ENCODE data around the gene GATC. TPM values are rescaled to one million over a fixed set of nuclear protein-coding genes. Genes with fewer than 3 reads are reported as not detected.

GATC gene
- total RNA-seq, 1 donor from 2014 or later, result 35.2 TPM

DNA sequence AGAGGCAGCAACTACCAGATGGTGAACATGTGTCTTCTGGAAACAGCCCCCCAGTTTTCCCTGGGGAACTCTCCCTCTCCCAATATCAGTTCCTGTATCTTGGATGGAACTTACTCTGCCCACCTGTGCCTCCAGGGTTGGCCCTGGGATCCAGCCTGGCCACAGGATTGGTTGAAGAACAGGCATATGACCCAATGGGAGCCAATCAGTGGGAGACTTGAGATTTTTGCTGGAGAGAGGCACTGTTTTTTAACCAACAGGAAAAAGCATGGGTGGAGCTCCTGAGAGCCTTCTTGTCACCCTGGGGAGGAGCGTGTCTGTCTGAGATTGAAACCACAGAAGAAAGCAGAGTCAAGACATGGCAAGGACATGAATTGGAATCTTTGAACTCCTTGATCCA, 42.0 kb upstream of the GATC start:
- intact Hi-C loops (cut with micrococcal nuclease), result no loop called here
- DNase-seq, result no peak
- ChIA-PET POLR2A (interaction anchor here (0.6 kb wide), 1 partner anchor 20 kb away, joined by 13 read pairs; no protein-coding TSS in a partner anchor), CTCF (no interaction called here)
- no peak for ATAC-seq (ENCODE audit: low read depth)
- H3K36me3 Mint-ChIP-seq (ENCODE audit: low read depth), result no peaks in the 10 kb centered on the region
- H3K4me1 Mint-ChIP-seq, result no peaks in the 10 kb centered on the region
- H3K27me3 Mint-ChIP-seq, result peaks cover 23% of the 10 kb centered on the region
- no peak overlapping the region for H3K27ac Mint-ChIP-seq
- TF ChIP-seq, protein P1, sequence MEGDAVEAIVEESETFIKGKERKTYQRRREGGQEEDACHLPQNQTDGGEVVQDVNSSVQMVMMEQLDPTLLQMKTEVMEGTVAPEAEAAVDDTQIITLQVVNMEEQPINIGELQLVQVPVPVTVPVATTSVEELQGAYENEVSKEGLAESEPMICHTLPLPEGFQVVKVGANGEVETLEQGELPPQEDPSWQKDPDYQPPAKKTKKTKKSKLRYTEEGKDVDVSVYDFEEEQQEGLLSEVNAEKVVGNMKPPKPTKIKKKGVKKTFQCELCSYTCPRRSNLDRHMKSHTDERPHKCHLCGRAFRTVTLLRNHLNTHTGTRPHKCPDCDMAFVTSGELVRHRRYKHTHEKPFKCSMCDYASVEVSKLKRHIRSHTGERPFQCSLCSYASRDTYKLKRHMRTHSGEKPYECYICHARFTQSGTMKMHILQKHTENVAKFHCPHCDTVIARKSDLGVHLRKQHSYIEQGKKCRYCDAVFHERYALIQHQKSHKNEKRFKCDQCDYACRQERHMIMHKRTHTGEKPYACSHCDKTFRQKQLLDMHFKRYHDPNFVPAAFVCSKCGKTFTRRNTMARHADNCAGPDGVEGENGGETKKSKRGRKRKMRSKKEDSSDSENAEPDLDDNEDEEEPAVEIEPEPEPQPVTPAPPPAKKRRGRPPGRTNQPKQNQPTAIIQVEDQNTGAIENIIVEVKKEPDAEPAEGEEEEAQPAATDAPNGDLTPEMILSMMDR (IDR thresholded peaks at IDR 0.05), result no peak
- H3K4me3 Mint-ChIP-seq, result no peak overlapping the region
- H3K9me3 Mint-ChIP-seq, result no peaks in the 10 kb centered on the region

DNA sequence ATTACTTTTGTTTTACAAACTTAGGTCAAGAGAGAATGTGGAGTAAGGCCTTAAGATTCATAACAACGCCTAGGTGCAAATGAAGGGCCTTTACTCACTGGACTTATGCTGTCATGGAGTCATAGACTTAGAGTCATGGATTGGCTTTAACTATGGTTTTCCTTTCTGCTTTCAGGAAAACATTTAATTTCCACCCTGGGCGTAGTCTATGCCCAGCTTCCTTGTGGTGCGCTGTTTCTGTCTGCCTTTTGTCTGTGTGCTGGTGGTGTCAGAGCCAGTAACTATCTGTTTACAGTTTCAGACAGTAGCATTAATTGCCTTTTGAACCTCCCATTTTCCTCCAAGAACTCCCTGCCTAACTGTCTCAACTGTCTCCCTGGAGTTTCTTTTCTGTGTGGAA, 40.2 kb upstream of the GATC start:
- TF ChIP-seq, protein P1 (IDR thresholded peaks at IDR 0.05), result no peak
- no peaks in the 10 kb centered on the region for H3K4me1 Mint-ChIP-seq
- CTCF ChIA-PET, result no interaction called here
- no peak overlapping the region for H3K27ac Mint-ChIP-seq
- ATAC-seq (ENCODE audit: low read depth), result no peak
- H3K4me3 Mint-ChIP-seq, result no peak overlapping the region
- no peaks in the 10 kb centered on the region for H3K9me3 Mint-ChIP-seq
- DNase-seq, result no peak
- peaks cover 13% of the 10 kb centered on the region for H3K27me3 Mint-ChIP-seq
- no peaks in the 10 kb centered on the region for H3K36me3 Mint-ChIP-seq (ENCODE audit: low read depth)
- intact Hi-C loops (cut with micrococcal nuclease), result no loop called here
- POLR2A ChIA-PET, result no interaction called here

DNA sequence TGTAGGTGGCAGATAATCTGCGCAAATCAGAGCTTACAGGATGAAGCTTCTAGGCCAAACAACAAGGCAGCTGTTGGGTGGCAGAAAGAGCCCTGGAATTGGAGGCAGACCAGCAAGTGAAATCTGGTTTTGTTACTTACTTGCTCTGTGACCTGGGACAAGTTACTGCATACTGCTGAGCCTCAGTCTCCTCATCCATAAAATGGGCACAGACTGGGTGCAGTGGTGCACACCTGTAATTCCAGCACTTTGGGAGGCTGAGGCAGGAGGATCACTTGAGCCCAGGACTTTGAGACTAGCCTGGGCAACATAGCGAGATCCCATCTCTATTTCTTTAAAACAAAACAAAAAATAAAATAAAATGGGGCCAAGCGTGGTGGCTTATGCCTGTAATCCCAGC, 39.7 kb upstream of the GATC start:
- ChIA-PET POLR2A (no interaction called here), CTCF (no interaction called here)
- H3K27ac Mint-ChIP-seq, result no peak overlapping the region

DNA sequence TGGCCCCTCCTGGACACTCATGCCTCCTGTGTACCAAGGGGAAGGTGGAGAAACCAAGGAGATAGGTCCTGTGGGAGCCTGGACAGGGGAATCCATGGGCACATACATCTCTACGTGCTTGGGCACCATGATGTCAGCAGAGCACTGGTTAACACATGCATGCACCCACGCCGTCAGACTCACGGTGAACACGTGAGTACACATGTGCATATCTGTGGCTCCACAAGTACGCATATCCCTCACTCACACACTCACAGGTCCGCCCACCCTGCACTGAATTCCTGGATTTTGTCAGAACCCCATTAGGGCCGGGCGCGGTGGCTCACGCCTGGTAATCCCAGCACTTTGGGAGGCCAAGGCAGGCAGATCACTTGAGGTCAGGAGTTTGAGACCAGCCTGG, 37.5 kb upstream of the GATC start:
- TF ChIP-seq, protein P1 (IDR thresholded peaks at IDR 0.05), result no peak
- Mint-ChIP-seq H3K4me3 (no peak overlapping the region), H3K27ac (no peak overlapping the region), H3K27me3 (peaks cover 8% of the 10 kb centered on the region), H3K4me1 (no peaks in the 10 kb centered on the region), H3K36me3 (ENCODE audit: low read depth) (no peaks in the 10 kb centered on the region), H3K9me3 (no peaks in the 10 kb centered on the region)
- ATAC-seq (ENCODE audit: low read depth), result no peak
- ChIA-PET CTCF (no interaction called here), POLR2A (no interaction called here)
- no peak for DNase-seq
- intact Hi-C loops (cut with micrococcal nuclease), result no loop called here

More for the DNA sequence above, 39.7 kb upstream of the GATC start:
- TF ChIP-seq, protein P1 (IDR thresholded peaks at IDR 0.05), result no peak
- no peak overlapping the region for H3K4me3 Mint-ChIP-seq
- ATAC-seq (ENCODE audit: low read depth) (no peak), DNase-seq (no peak)
- H3K27me3 Mint-ChIP-seq, result peaks cover 13% of the 10 kb centered on the region
- H3K4me1 Mint-ChIP-seq, result no peaks in the 10 kb centered on the region
- H3K36me3 Mint-ChIP-seq (ENCODE audit: low read depth), result no peaks in the 10 kb centered on the region
- intact Hi-C loops (cut with micrococcal nuclease), result no loop called here
- no peaks in the 10 kb centered on the region for H3K9me3 Mint-ChIP-seq

DNA sequence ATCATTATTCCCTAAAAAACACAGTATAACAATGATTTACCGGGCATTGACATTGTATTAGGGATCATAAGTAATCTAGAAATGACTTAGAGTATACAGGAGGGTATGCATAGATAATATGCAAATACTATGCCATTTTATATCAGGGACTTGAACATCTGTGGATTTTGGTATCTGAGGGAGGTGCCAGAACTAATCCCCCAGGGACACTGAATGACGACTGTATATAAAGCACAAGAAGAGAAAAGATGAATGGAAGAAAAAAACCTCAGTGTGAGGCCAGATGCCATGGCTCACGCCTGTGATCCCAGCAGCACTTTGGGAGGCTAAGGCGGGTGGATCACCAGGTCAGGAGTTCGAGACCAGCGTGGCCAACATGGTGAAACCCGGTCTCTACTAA, 33.8 kb upstream of the GATC start:
- Mint-ChIP-seq H3K36me3 (ENCODE audit: low read depth) (no peaks in the 10 kb centered on the region), H3K27me3 (peaks cover 14% of the 10 kb centered on the region), H3K9me3 (no peaks in the 10 kb centered on the region), H3K4me3 (no peak overlapping the region), H3K27ac (no peak overlapping the region), H3K4me1 (no peaks in the 10 kb centered on the region)
- DNase-seq (no peak), ATAC-seq (ENCODE audit: low read depth) (no peak)
- POLR2A ChIA-PET, result no interaction called here
- intact Hi-C loops (cut with micrococcal nuclease), result no loop called here
- CTCF ChIA-PET, result no interaction called here
- TF ChIP-seq, protein P1 (IDR thresholded peaks at IDR 0.05), result no peak

Data from activated B cell treated with CpG ODN at 0.5 μM for 24 hours (primary cell).